Placental epithelial cell (primary cell): ENCODE measurements around the gene PALM2AKAP2. TPM values are rescaled to one million over a fixed set of nuclear protein-coding genes. Genes with fewer than 3 reads are reported as not detected.

ENCODE experiments used
- total RNA-seq: library from RNA; depleted of rRNA; stranded (reverse); fragments of >200 nt; gene quantifications from 2 replicates; pipeline ENCODE4 v1.2.3, GENCODE V29; 2012

The PALM2AKAP2 gene
- total RNA-seq = 0.39 and 0.76 TPM in 2 replicates

GRCh38 chr9:109779711-109780452, at the start of gene PALM2AKAP2:
Gene PALM2AKAP2, plus strand, starts transcription at chr9:109780198. Its CDS starts 291 bp downstream, at chr9:109780489.

